HPDE6-E6E7 (cell line): ENCODE data around the gene USP8.
"Not testable (repeated sequence)": the region's sequence is repeated elsewhere in the genome, so short reads cannot be mapped to it uniquely, and the experiment has no call there.

Source experiments
- DNase-seq: peaks from one replicate; pipeline ENCODE4 v3.0.0; 2011; ENCODE audit warnings: missing footprints; ENCODE audit errors: extremely low spot score

USP8 gene

GRCh38 chr15:50424066-50424890 lies at the start of gene USP8:
Gene USP8, plus strand, starts transcription at chr15:50424405. Its CDS starts 14,669 bp downstream, at chr15:50439074.
- DNase-seq: peak; percentile 84

GRCh38 chr15:50377867-50378751 lies 46.1 kb upstream of the USP8 start:
- no peak for DNase-seq

GRCh38 chr15:50378776-50379175 lies 45.4 kb upstream of the USP8 start:
- no peak for DNase-seq

GRCh38 chr15:50379413-50379812 lies 44.8 kb upstream of the USP8 start:
- DNase-seq: not testable (repeated sequence)

- DNase-seq: no peak
These were observed 44.1 kb upstream of the USP8 start for GRCh38 chr15:50380089-50380488.

- no peak for DNase-seq
These were observed 42.8 kb upstream of the USP8 start for GRCh38 chr15:50381438-50381837.

- DNase-seq: not testable (repeated sequence)
These were observed 41.8 kb upstream of the USP8 start for GRCh38 chr15:50382408-50382807.

GRCh38 chr15:50390554-50391264 lies 33.5 kb upstream of the USP8 start:
- DNase-seq: no peak

GRCh38 chr15:50391561-50391960 lies 32.6 kb upstream of the USP8 start:
- DNase-seq: not testable (repeated sequence)

- no peak for DNase-seq
These were observed 12.3 kb upstream of the USP8 start for GRCh38 chr15:50411870-50412269.

- no peak for DNase-seq
These were observed 9.6 kb upstream of the USP8 start for GRCh38 chr15:50414624-50415023.

- DNase-seq: no peak
These were observed 8.3 kb upstream of the USP8 start for GRCh38 chr15:50415752-50416404.

- no peak for DNase-seq
These were observed 7.3 kb upstream of the USP8 start for GRCh38 chr15:50416890-50417289.

GRCh38 chr15:50418041-50418583 lies 6.1 kb upstream of the USP8 start:
- DNase-seq: no peak

- DNase-seq: no peak
These were observed 1.0 kb downstream of the USP8 start for GRCh38 chr15:50425219-50425618.

GRCh38 chr15:50425678-50426246 lies 1.6 kb downstream of the USP8 start:
- not testable (repeated sequence) for DNase-seq

GRCh38 chr15:50426428-50426827 lies 2.2 kb downstream of the USP8 start:
- no peak for DNase-seq

GRCh38 chr15:50431204-50431603 lies 7.0 kb downstream of the USP8 start:
- no peak for DNase-seq

GRCh38 chr15:50432230-50432629 lies 8.0 kb downstream of the USP8 start:
- no peak for DNase-seq

- no peak for DNase-seq
These were observed 11.6 kb downstream of the USP8 start for GRCh38 chr15:50435772-50436171.

GRCh38 chr15:50438251-50438650 lies 14.0 kb downstream of the USP8 start:
- no peak for DNase-seq
